ENCODE results near the gene PPP6R2.
A peak's percentile ranks its signal among the peaks of the same experiment; 100 is the strongest.

The PPP6R2 gene

DNA sequence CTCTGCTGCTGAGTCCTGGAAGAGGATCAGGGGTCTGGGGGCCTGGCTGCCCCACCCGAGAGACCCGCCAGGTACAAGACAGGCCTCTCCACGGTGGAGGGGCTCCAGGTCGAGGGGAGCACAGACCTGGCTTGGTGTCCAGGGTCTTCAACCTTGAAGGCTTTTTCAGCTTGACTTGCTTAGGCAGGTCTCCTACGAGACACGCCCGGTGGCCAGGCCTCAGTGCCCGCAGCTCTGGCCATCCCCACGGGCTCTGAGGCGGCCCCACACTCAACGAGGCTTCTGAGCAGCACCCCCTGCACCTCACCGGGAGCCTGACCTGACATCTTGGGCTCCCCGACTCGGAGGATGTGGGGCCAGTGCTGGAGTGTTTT, 29.1 kb upstream of the PPP6R2 start:
- Histone ChIP-seq H3K27me3 (ENCODE audit: insufficient read depth, low read depth) (no peaks in the 10 kb centered on the region), H3K9ac (no peak overlapping the region; the same call in 1 of the 2 replicates), H3K4me3 (IDR thresholded peaks at IDR 0.05; ENCODE audit: insufficient read depth, low read depth, low read length) (no peak overlapping the region), H3K36me3 (ENCODE audit: insufficient read depth) (no peaks in the 10 kb centered on the region), H3K79me2 (ENCODE audit: insufficient read depth, low read depth) (no peaks in the 10 kb centered on the region), H4K20me1 (ENCODE audit: insufficient read depth) (no peaks in the 10 kb centered on the region), H3K27ac (no peak overlapping the region), H3K4me1 (ENCODE audit: low read depth, poor library complexity, severe bottlenecking) (peaks cover 6% of the 10 kb centered on the region), H3K4me2 (peak overlapping the region; percentile 63), H2AFZ (ENCODE audit: low read depth) (peak overlapping the region; percentile 64; the same call in 1 of the 2 replicates)
- TF ChIP-seq CTCF (conservative IDR thresholded peaks at IDR 0.05; ENCODE audit: low read depth, low read length) = no peak

DNA sequence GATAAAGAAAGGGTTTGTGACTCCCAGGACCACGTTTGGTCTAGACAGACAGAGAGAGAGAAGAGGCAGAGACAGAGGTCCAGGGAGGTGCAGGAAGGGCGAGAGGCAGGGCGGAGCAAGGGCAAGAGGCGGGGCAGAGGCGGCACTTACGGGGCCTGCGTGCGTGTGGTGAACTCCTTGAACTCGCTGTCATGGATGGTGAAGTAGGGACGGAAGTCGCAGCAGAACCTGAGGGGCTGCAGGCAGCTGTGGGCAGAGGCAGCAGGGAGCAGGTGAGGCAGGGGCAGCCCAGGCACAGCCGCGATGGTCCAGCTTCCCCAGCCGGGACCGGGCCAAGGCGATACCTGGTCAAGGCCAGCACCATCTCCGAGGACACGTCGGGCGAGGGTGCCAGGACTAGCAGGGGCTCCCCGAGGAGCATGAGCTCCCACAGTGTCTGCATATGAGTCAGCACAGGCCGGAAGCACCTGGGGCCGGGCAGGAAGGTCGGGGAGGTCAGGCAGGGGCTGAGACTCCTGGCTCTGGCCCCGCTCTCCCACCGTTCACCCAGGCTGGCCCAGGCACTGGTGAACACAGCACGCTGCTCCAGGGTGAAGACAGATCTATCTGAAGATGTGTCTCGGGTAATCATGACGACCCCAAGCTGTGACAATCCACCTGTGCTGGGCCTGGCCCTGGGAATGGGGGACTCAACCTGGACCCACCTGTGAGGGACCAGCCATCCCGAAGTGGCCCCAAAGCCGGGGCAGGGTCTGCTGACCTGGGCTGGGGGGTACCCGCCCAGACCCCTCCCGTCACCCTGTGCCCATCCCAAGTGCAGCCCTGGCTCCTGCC, 28.5 kb upstream of the PPP6R2 start:
- no peaks in the 10 kb centered on the region for H3K36me3 ChIP-seq (ENCODE audit: insufficient read depth)
- peaks cover 6% of the 10 kb centered on the region for H3K4me1 ChIP-seq (ENCODE audit: low read depth, poor library complexity, severe bottlenecking)
- peak overlapping the region; percentile 64; the same call in 1 of the 2 replicates for H2AFZ ChIP-seq (ENCODE audit: low read depth)
- no peak overlapping the region; the same call in 1 of the 2 replicates for H3K9ac ChIP-seq
- peak overlapping the region; percentile 63 for H3K4me2 ChIP-seq
- H3K79me2 ChIP-seq (ENCODE audit: insufficient read depth, low read depth) = no peaks in the 10 kb centered on the region
- no peak for TF ChIP-seq CTCF (conservative IDR thresholded peaks at IDR 0.05; ENCODE audit: low read depth, low read length)
- H3K27ac ChIP-seq = no peak overlapping the region
- H3K4me3 ChIP-seq (IDR thresholded peaks at IDR 0.05; ENCODE audit: insufficient read depth, low read depth, low read length) = no peak overlapping the region
- no peaks in the 10 kb centered on the region for H4K20me1 ChIP-seq (ENCODE audit: insufficient read depth)
- no peaks in the 10 kb centered on the region for H3K27me3 ChIP-seq (ENCODE audit: insufficient read depth, low read depth)

DNA sequence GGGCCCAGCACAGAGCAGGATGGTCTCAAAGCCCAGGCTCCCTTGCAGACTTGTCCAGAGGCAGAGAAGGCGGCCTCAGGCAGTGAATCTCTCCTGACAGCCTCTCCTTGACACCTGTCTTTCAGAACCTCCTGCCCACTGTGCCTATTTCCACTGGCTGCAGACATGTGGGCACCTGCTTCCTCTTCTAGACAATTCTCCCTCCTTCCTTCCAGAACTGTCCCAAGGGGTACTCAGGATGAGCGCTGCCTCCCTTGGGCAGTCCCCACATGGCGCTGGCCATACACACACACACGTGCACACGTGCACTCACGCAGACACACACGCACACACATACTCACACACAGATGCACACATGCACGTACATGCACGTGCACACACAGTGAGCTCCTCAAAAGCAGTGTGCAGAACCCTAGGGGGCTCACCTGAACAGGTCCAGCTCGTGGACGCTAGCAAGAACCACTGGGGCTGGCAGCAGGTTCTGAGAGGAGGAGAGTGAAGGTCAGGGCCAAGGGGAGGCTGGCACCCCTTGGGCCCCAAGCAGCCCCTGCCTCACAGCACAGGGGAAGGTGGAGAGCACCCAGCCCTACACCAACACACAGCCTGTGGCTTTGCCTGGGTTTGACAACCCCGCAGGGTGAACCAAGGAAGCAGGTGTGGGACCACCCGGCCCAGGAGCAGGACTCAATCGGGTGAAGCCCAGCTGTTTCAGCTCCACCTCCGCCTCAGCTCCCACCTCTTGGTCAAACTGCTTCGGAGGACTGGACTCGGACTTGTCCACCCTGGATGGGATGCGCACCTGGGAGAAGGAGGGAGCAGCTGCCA, 27.6 kb upstream of the PPP6R2 start:
- Histone ChIP-seq H3K9ac (no peak overlapping the region), H3K4me2 (no peak overlapping the region), H3K27ac (no peak overlapping the region)

More for the DNA sequence above, 27.6 kb upstream of the PPP6R2 start:
- no peaks in the 10 kb centered on the region for H3K36me3 ChIP-seq (ENCODE audit: insufficient read depth)
- no peaks in the 10 kb centered on the region for H4K20me1 ChIP-seq (ENCODE audit: insufficient read depth)
- H3K27me3 ChIP-seq (ENCODE audit: insufficient read depth, low read depth) = no peaks in the 10 kb centered on the region
- TF ChIP-seq CTCF (conservative IDR thresholded peaks at IDR 0.05; ENCODE audit: low read depth, low read length) = no peak
- no peaks in the 10 kb centered on the region for H3K79me2 ChIP-seq (ENCODE audit: insufficient read depth, low read depth)
- H3K4me3 ChIP-seq (IDR thresholded peaks at IDR 0.05; ENCODE audit: insufficient read depth, low read depth, low read length) = no peak overlapping the region
- no peak overlapping the region for H2AFZ ChIP-seq (ENCODE audit: low read depth)
- peaks cover 6% of the 10 kb centered on the region for H3K4me1 ChIP-seq (ENCODE audit: low read depth, poor library complexity, severe bottlenecking)
